ENCODE results near the gene NFKBIB. TPM values are rescaled to one million over a fixed set of nuclear protein-coding genes. Genes with fewer than 3 reads are reported as not detected.
A peak's percentile ranks its signal among the peaks of the same experiment; 100 is the strongest.
"Not testable (repeated sequence)": the region's sequence is repeated elsewhere in the genome, so short reads cannot be mapped to it uniquely, and the experiment has no call there.

The NFKBIB gene
- 98.1 and 102 TPM in 2 replicates for total RNA-seq

GRCh38 chr19:38899447-38900201 lies at the start of gene NFKBIB, which contains the start of gene SIRT2:
TSS of gene NFKBIB (plus strand) at chr19:38899969. CDS start at chr19:38900033, 64 bp downstream.
TSS of gene SIRT2 (minus strand) at chr19:38899618. CDS start at chr19:38899521, 97 bp downstream.
- DNase-seq (ENCODE audit: low spot score), result peak; percentile 100
- Mint-ChIP-seq H3K4me1 (ENCODE audit: low read depth) (peaks cover 42% of the 10 kb centered on the region), H3K4me3 (peak within 1 kb of the TSS; percentile 93), H3K27me3 (ENCODE audit: insufficient read depth) (no peaks in the 10 kb centered on the region), H3K27ac (peak within 1 kb of the TSS; percentile 94), H3K36me3 (ENCODE audit: low read depth) (peaks cover 15% of the 10 kb centered on the region), H3K9me3 (no peaks in the 10 kb centered on the region)
- intact Hi-C loops (cut with micrococcal nuclease), result loop anchor here (1.0 kb wide), 8 partner anchors 21 to 564 kb away; partner anchors contain the start of genes ACTN4, CATSPERG, ECH1 and EIF3K

GRCh38 chr19:38850436-38850975 lies 49.3 kb upstream of the NFKBIB start:
- peak overlapping the region; percentile 99 for H3K27ac Mint-ChIP-seq
- no peaks in the 10 kb centered on the region for H3K9me3 Mint-ChIP-seq
- H3K27me3 Mint-ChIP-seq (ENCODE audit: insufficient read depth), result peaks cover 2% of the 10 kb centered on the region
- peaks cover 32% of the 10 kb centered on the region for H3K36me3 Mint-ChIP-seq (ENCODE audit: low read depth)
- peaks cover 46% of the 10 kb centered on the region for H3K4me1 Mint-ChIP-seq (ENCODE audit: low read depth)
- intact Hi-C loops (cut with micrococcal nuclease), result loop anchor here (1.0 to 10.0 kb wide), 12 partner anchors 8 to 533 kb away; partner anchors contain the start of genes ACTN4, ECH1, FAM98C and KCNK6
- H3K4me3 Mint-ChIP-seq, result peak overlapping the region; percentile 97
- peak; percentile 98 for DNase-seq (ENCODE audit: low spot score)

DNA sequence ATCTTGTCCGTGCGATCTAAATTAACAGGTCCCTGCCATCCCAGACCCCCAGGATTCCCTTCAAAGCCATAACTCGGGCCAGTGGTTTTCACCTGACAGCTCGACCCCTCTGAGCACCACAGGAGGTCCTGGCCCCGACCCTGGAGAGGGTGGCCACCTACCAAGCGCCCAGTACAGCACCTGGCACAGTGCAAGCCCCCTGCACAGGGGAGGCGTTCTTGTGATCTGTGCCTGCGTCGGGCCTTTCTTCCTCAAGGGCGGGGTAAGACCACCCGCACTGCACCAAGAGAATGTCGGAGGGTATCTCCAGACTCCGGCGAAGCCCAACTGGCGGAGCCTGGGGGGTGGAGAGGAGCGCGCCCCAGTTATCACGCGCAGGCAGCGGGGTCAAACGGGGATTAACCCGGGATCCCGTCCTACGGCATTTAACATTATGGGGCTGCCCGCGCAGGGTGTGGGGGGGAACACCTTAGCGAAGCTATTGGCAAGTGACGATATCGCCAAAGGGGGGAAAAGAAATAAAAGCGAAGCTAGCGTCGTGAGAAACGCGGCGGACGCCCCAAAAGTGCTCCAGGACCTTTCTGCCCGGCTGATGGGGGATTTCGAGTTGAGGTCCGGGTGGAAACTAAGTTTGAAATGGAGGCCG lies 48.7 kb upstream of the NFKBIB start:
- intact Hi-C loops (cut with micrococcal nuclease), result loop anchor here (1.0 to 10.0 kb wide), 12 partner anchors 9 to 534 kb away; partner anchors contain the start of genes ACTN4, ECH1, FAM98C and KCNK6
- peaks cover 2% of the 10 kb centered on the region for H3K27me3 Mint-ChIP-seq (ENCODE audit: insufficient read depth)

GRCh38 chr19:38851622-38852230 lies 48.0 kb upstream of the NFKBIB start:
- Mint-ChIP-seq H3K27ac (peak overlapping the region; percentile 99), H3K36me3 (ENCODE audit: low read depth) (peaks cover 22% of the 10 kb centered on the region), H3K4me1 (ENCODE audit: low read depth) (peaks cover 41% of the 10 kb centered on the region), H3K9me3 (no peaks in the 10 kb centered on the region), H3K4me3 (peak overlapping the region; percentile 97), H3K27me3 (ENCODE audit: insufficient read depth) (peaks cover 2% of the 10 kb centered on the region)
- intact Hi-C loops (cut with micrococcal nuclease), result loop anchor here (1.0 to 10.0 kb wide), 4 partner anchors 18 to 534 kb away; partner anchors contain the start of genes KCNK6, SAMD4B and YIF1B
- DNase-seq (ENCODE audit: low spot score), result peak; percentile 89

More for the DNA sequence above, 48.7 kb upstream of the NFKBIB start:
- Mint-ChIP-seq H3K36me3 (ENCODE audit: low read depth) (peaks cover 26% of the 10 kb centered on the region), H3K4me3 (peak overlapping the region; percentile 97), H3K4me1 (ENCODE audit: low read depth) (peaks cover 41% of the 10 kb centered on the region), H3K9me3 (no peaks in the 10 kb centered on the region), H3K27ac (peak overlapping the region; percentile 99)
- DNase-seq (ENCODE audit: low spot score), result no peak

GRCh38 chr19:38852231-38853044 lies 47.3 kb upstream of the NFKBIB start:
- peaks cover 2% of the 10 kb centered on the region for H3K27me3 Mint-ChIP-seq (ENCODE audit: insufficient read depth)
- H3K27ac Mint-ChIP-seq, result peak overlapping the region; percentile 95
- peak overlapping the region; percentile 89 for H3K4me3 Mint-ChIP-seq
- peaks cover 47% of the 10 kb centered on the region for H3K4me1 Mint-ChIP-seq (ENCODE audit: low read depth)
- peaks cover 15% of the 10 kb centered on the region for H3K36me3 Mint-ChIP-seq (ENCODE audit: low read depth)
- no peaks in the 10 kb centered on the region for H3K9me3 Mint-ChIP-seq
- intact Hi-C loops (cut with micrococcal nuclease), result loop anchor here (1.0 to 10.0 kb wide), 4 partner anchors 17 to 535 kb away; partner anchors contain the start of genes KCNK6, SAMD4B and YIF1B
- DNase-seq (ENCODE audit: low spot score), result peak; percentile 52

- peaks cover 9% of the 10 kb centered on the region for H3K36me3 Mint-ChIP-seq (ENCODE audit: low read depth)
- intact Hi-C loops (cut with micrococcal nuclease), result loop anchor here (5.0 to 10.0 kb wide), 3 partner anchors 298 to 536 kb away; partner anchors contain the start of genes KCNK6, SAMD4B and YIF1B
- no peaks in the 10 kb centered on the region for H3K9me3 Mint-ChIP-seq
- peaks cover 2% of the 10 kb centered on the region for H3K27me3 Mint-ChIP-seq (ENCODE audit: insufficient read depth)
- peak overlapping the region; percentile 89 for H3K4me3 Mint-ChIP-seq
- peaks cover 44% of the 10 kb centered on the region for H3K4me1 Mint-ChIP-seq (ENCODE audit: low read depth)
- DNase-seq (ENCODE audit: low spot score), result no peak
- H3K27ac Mint-ChIP-seq, result peak overlapping the region; percentile 95
These were observed 46.6 kb upstream of the NFKBIB start for GRCh38 chr19:38853214-38853613.

GRCh38 chr19:38854961-38855360 lies 44.8 kb upstream of the NFKBIB start:
- H3K36me3 Mint-ChIP-seq (ENCODE audit: low read depth); H3K9me3 Mint-ChIP-seq; H3K27ac Mint-ChIP-seq; DNase-seq (ENCODE audit: low spot score); H3K27me3 Mint-ChIP-seq (ENCODE audit: insufficient read depth): not testable (repeated sequence)
- H3K4me3 Mint-ChIP-seq, result peak overlapping the region; percentile 42
- H3K4me1 Mint-ChIP-seq (ENCODE audit: low read depth), result peaks cover 34% of the 10 kb centered on the region
- intact Hi-C loops (cut with micrococcal nuclease), result loop anchor here (5.0 to 10.0 kb wide), 3 partner anchors 300 to 538 kb away; partner anchors contain the start of genes KCNK6, SAMD4B and YIF1B

DNA sequence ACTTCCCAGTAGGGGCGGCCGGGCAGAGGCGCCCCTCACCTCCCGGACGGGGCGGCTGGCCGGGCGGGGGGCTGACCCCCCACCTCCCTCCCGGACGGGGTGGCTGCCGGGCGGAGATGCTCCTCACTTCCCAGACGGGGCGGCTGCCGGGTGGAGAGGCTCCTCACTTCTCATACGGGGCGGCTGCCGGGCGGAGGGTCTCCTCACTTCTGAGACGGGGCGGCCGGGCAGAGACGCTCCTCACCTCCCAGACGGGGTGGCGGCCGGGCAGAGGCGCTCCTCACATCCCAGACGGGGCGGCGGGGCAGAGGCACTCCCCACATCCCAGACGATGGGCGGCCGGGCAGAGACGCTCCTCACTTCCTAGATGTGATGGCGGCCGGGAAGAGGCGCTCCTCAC lies 44.0 kb upstream of the NFKBIB start:
- intact Hi-C loops (cut with micrococcal nuclease), result loop anchor here (10.0 kb wide), 1 partner anchor 301 kb away; no protein-coding TSS in a partner anchor
- not testable (repeated sequence) for H3K9me3 Mint-ChIP-seq; DNase-seq (ENCODE audit: low spot score); H3K27me3 Mint-ChIP-seq (ENCODE audit: insufficient read depth); H3K4me3 Mint-ChIP-seq; H3K36me3 Mint-ChIP-seq (ENCODE audit: low read depth); H3K27ac Mint-ChIP-seq
- H3K4me1 Mint-ChIP-seq (ENCODE audit: low read depth), result peaks cover 34% of the 10 kb centered on the region

GRCh38 chr19:38856813-38857212 lies 43.0 kb upstream of the NFKBIB start:
- H3K27ac Mint-ChIP-seq, result no peak overlapping the region
- no peaks in the 10 kb centered on the region for H3K9me3 Mint-ChIP-seq
- intact Hi-C loops (cut with micrococcal nuclease), result loop anchor here (10.0 kb wide), 1 partner anchor 302 kb away; no protein-coding TSS in a partner anchor
- DNase-seq (ENCODE audit: low spot score), result no peak
- H3K27me3 Mint-ChIP-seq (ENCODE audit: insufficient read depth), result no peaks in the 10 kb centered on the region
- peaks cover 26% of the 10 kb centered on the region for H3K4me1 Mint-ChIP-seq (ENCODE audit: low read depth)
- H3K4me3 Mint-ChIP-seq, result no peak overlapping the region
- H3K36me3 Mint-ChIP-seq (ENCODE audit: low read depth), result no peaks in the 10 kb centered on the region

DNA sequence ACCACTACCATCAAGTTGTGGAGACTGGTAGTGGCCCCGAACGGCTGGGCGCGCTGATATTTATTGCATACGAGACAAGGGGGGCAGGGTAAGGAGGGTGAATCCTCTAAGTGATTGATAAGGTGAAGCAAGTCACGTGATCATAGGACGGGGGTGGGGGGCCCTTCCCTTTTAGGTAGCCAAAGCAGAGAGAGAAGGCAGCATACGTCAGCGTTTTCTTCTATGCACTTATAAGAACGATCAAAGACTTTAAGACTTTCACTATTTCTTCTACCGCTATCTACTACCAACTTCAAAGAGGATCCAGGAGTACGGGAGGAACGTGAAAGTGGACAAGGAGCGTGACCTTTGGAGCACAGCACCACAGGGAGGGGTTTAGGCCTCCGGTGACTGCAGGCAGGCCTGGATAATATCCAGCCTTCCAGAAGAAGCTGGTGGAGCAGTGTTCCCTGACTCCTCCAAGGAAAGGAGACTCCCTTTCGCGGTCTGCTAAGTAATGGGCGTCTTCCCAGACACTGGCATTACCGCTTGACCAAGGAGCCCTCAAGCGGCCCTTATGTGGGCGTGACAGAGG lies 40.1 kb upstream of the NFKBIB start:
- not testable (repeated sequence) for H3K36me3 Mint-ChIP-seq (ENCODE audit: low read depth); H3K27ac Mint-ChIP-seq; H3K27me3 Mint-ChIP-seq (ENCODE audit: insufficient read depth); H3K4me3 Mint-ChIP-seq; H3K9me3 Mint-ChIP-seq; DNase-seq (ENCODE audit: low spot score)
- intact Hi-C loops (cut with micrococcal nuclease), result loop anchor here (10.0 kb wide), 1 partner anchor 305 kb away; no protein-coding TSS in a partner anchor
- H3K4me1 Mint-ChIP-seq (ENCODE audit: low read depth), result peaks cover 31% of the 10 kb centered on the region

DNA sequence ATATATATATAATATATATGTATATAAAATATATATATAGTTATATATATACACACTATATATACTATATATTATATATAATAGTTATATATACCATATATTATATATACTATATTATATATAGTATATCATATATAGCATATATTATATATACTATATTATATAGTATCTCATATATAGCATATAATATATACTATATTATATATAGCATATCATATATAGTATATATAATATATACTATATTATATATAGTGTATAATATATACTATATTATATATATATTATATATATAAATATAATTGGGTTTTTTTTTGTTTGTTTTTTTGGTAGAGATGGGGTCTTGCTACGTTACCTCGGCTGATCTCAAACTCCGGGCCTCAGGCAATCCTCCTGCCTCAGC lies 38.4 kb upstream of the NFKBIB start:
- peaks cover 4% of the 10 kb centered on the region for H3K36me3 Mint-ChIP-seq (ENCODE audit: low read depth)
- peaks cover 45% of the 10 kb centered on the region for H3K4me1 Mint-ChIP-seq (ENCODE audit: low read depth)
- no peaks in the 10 kb centered on the region for H3K9me3 Mint-ChIP-seq
- H3K4me3 Mint-ChIP-seq, result no peak overlapping the region
- no peaks in the 10 kb centered on the region for H3K27me3 Mint-ChIP-seq (ENCODE audit: insufficient read depth)
- no peak for DNase-seq (ENCODE audit: low spot score)
- no peak overlapping the region for H3K27ac Mint-ChIP-seq
- intact Hi-C loops (cut with micrococcal nuclease), result no loop called here
